KMS-11 (cell line): Measurements from ENCODE around the gene CATSPER1.

Experiments used
- H2AFZ ChIP-seq: fragments of 200-600 bp; sonication (generic); 2 replicates; pipeline ENCODE4 v1.6.1; 2016; ENCODE audit warnings: antibody characterized with exemption, mixed run types, low read depth
- H3K27ac ChIP-seq: fragments of 200-600 bp; sonication (generic); 2 replicates; pipeline ENCODE4 v1.6.1; 2016; ENCODE audit warnings: mild to moderate bottlenecking, mixed run types
- H3K27me3 ChIP-seq: fragments of 200-600 bp; sonication (generic); 2 replicates; pipeline ENCODE4 v1.6.1; 2017; ENCODE audit warnings: mild to moderate bottlenecking, low read depth, mixed run types, moderate library complexity; ENCODE audit not compliant: insufficient read depth
- H3K36me3 ChIP-seq: fragments of 200-600 bp; sonication (generic); 2 replicates; pipeline ENCODE4 v1.6.1; 2017; ENCODE audit warnings: mild to moderate bottlenecking, mixed run types; ENCODE audit not compliant: insufficient read depth
- H3K4me1 ChIP-seq: fragments of 200-600 bp; sonication (generic); 2 replicates; pipeline ENCODE4 v1.6.1; 2016; ENCODE audit warnings: mild to moderate bottlenecking, low read depth, mixed run types; ENCODE audit not compliant: poor library complexity, severe bottlenecking
- H3K4me2 ChIP-seq: fragments of 200-600 bp; sonication (generic); 2 replicates; pipeline ENCODE4 v1.7.0; 2016; ENCODE audit warnings: mild to moderate bottlenecking, mixed run types
- H3K4me3 ChIP-seq: fragments of 200-600 bp; sonication (generic); IDR thresholded peaks from 2 replicates; pipeline ENCODE4 v1.6.1; 2017; ENCODE audit warnings: low read depth, low read length, mixed read lengths; ENCODE audit not compliant: insufficient read depth
- H3K79me2 ChIP-seq: fragments of 200-600 bp; sonication (generic); 2 replicates; pipeline ENCODE4 v1.6.1; 2016; ENCODE audit warnings: low read depth, mixed run types; ENCODE audit not compliant: insufficient read depth
- H3K9ac ChIP-seq: fragments of 200-600 bp; sonication (generic); 2 replicates; pipeline ENCODE4 v1.6.1; 2016; ENCODE audit warnings: mild to moderate bottlenecking, mixed run types
- H4K20me1 ChIP-seq: fragments of 200-600 bp; sonication (generic); 2 replicates; pipeline ENCODE4 v1.6.1; 2016; ENCODE audit warnings: mild to moderate bottlenecking, mixed run types; ENCODE audit not compliant: insufficient read depth
- TF ChIP-seq, protein P1 (sequence below): fragments of 200-600 bp; sonication (generic); conservative IDR thresholded peaks from 2 replicates; pipeline ENCODE4 v1.6.1; 2017; ENCODE audit warnings: low read depth, mild to moderate bottlenecking, antibody characterized with exemption, low read length, moderate library complexity, mixed read lengths

The CATSPER1 gene

DNA sequence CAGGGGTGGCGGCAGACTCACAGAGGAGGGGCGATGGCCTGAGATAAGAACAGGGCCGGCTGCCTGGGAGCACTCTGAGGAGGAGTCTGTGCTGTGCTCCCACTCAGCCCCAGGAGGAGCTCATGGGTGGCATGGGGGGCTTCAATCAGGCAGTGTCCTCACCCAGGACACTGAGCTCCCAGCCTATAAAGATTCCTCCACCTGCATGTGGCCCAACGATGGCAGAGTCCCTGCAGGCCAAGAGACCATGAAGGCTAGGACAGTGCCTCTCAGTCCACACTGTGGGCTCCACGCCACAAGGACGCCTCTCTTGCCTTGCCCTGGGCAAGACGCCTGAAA is 12.5 kb downstream of the CATSPER1 start:
- Histone ChIP-seq H3K4me1 (no peaks in the 10 kb centered on the region), H3K4me2 (no peak overlapping the region), H2AFZ (no peak overlapping the region), H3K36me3 (no peaks in the 10 kb centered on the region), H3K79me2 (no peaks in the 10 kb centered on the region), H3K4me3 (no peak overlapping the region), H3K9ac (no peak overlapping the region), H3K27ac (no peak overlapping the region), H4K20me1 (no peaks in the 10 kb centered on the region), H3K27me3 (no peaks in the 10 kb centered on the region)
- TF ChIP-seq, protein P1, sequence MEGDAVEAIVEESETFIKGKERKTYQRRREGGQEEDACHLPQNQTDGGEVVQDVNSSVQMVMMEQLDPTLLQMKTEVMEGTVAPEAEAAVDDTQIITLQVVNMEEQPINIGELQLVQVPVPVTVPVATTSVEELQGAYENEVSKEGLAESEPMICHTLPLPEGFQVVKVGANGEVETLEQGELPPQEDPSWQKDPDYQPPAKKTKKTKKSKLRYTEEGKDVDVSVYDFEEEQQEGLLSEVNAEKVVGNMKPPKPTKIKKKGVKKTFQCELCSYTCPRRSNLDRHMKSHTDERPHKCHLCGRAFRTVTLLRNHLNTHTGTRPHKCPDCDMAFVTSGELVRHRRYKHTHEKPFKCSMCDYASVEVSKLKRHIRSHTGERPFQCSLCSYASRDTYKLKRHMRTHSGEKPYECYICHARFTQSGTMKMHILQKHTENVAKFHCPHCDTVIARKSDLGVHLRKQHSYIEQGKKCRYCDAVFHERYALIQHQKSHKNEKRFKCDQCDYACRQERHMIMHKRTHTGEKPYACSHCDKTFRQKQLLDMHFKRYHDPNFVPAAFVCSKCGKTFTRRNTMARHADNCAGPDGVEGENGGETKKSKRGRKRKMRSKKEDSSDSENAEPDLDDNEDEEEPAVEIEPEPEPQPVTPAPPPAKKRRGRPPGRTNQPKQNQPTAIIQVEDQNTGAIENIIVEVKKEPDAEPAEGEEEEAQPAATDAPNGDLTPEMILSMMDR: no peak

DNA sequence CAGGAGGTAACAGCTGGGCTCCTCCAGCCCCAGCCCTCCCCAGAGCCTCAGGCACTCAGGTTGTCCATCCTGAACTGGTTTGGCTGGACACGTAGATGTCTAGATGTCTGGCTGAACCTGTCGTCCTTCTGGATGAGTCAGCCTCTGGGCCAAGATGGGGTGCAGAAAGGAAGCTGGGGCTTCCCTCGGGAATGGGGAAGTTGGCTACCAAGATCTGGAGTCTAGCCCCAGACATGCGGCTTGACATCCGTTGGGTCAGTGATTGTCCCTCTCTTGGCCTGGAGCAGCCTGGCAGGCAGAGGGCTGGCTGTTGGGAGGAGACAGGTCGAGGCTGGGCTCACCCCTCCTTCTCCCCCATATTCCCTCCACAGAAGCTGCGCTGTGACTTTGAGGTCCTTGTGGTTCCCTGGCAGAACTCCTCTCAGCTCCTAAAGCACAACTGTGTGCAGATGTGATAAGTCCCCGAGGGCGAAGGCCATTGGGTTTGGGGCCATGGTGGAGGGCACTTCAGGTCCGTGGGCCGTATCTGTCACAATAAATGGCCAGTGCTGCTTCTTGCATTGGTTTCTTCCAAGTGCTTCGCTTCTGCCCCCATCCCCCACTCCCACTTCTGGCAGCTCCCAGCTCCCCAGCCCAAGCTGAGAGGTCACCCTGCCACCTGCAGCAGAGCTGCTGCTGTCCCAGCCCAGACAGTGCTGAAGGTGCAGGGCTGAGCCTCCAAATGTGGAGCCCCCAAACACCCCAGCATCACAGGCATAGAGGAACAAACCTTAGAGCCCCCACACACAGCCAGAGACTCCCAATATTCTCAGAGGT is 13.1 kb downstream of the CATSPER1 start:
- Histone ChIP-seq H3K4me2 (no peak overlapping the region), H3K4me3 (no peak overlapping the region), H3K9ac (no peak overlapping the region), H2AFZ (no peak overlapping the region), H3K27me3 (no peaks in the 10 kb centered on the region), H4K20me1 (no peaks in the 10 kb centered on the region), H3K79me2 (no peaks in the 10 kb centered on the region), H3K36me3 (no peaks in the 10 kb centered on the region), H3K4me1 (peaks cover 3% of the 10 kb centered on the region), H3K27ac (no peak overlapping the region)
- TF ChIP-seq, protein P1: no peak

DNA sequence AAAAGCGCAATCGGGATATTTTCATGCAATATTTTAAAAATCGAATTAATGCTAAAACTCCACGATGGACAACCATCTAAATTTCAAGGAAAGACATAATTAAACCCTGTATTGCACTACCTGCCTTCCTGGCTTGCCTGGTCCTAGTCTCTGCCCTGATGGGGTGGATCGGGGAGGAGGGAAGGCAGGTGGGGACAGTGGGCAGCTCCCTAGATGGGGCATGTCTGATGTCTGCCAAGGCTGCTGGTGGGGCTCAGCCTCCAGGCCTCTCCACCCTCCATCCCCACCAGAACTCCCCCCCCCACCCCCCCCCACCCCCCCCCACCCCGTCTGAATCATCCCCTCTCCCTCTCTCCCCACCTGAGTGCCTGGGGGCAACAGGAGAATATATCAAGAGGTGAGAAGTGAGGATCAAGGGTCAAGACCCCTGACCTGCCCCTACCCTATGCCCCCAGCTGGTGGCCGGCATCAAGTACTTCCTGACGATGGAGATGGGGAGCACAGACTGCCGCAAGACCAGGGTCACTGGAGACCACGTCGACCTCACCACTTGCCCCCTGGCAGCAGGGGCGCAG is 13.8 kb downstream of the CATSPER1 start:
- TF ChIP-seq, protein P1: no peak
- Histone ChIP-seq H3K4me2 (no peak overlapping the region), H3K9ac (no peak overlapping the region), H3K79me2 (no peaks in the 10 kb centered on the region), H4K20me1 (no peaks in the 10 kb centered on the region), H3K4me1 (peaks cover 7% of the 10 kb centered on the region), H2AFZ (no peak overlapping the region), H3K4me3 (no peak overlapping the region), H3K27me3 (no peaks in the 10 kb centered on the region), H3K36me3 (no peaks in the 10 kb centered on the region), H3K27ac (no peak overlapping the region)

DNA sequence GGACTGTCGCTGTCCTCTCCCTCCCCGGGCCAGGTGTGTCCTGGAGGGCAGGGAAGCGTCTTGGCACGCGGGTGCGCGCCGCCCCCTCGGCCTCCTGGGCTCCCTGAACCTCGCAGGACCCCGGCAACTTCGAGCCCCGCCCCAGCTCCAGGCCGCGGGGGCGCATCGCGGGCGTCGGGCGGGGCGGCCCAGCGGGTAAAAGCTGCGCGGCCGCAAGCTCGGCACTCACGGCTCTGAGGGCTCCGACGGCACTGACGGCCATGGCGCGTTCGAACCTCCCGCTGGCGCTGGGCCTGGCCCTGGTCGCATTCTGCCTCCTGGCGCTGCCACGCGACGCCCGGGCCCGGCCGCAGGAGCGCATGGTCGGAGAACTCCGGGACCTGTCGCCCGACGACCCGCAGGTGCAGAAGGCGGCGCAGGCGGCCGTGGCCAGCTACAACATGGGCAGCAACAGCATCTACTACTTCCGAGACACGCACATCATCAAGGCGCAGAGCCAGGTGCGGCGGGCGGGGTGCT is 14.4 kb downstream of the CATSPER1 start, which contains the start of gene CST6:
TSS of gene CST6 (plus strand) at position 224 of the 519 bp plus-strand sequence. CDS start at position 261, 37 bp downstream.
- no peak within 1 kb of the TSS for H3K4me2 ChIP-seq
- H3K9ac ChIP-seq: no peak within 1 kb of the TSS
- TF ChIP-seq, protein P1: no peak
- peaks cover 7% of the 10 kb centered on the region for H3K4me1 ChIP-seq
- no peaks in the 10 kb centered on the region for H4K20me1 ChIP-seq
- H3K27me3 ChIP-seq: no peaks in the 10 kb centered on the region
- no peaks in the 10 kb centered on the region for H3K36me3 ChIP-seq
- H2AFZ ChIP-seq: no peak within 1 kb of the TSS
- no peak within 1 kb of the TSS for H3K27ac ChIP-seq
- no peaks in the 10 kb centered on the region for H3K79me2 ChIP-seq
- no peak within 1 kb of the TSS for H3K4me3 ChIP-seq
